Aorta (tissue), 5 donors: ENCODE results near the gene TWIST2. TPM values are rescaled to one million over a fixed set of nuclear protein-coding genes. Genes with fewer than 3 reads are reported as not detected.
A peak's percentile ranks its signal among the peaks of the same experiment; 100 is the strongest.

Source experiments
- ATAC-seq: fragments of 200-7000 bp; cut with Tn5 transposase; one replicate; pipeline ENCODE4 v1.9.1; 2022; ENCODE audit warnings: moderate library complexity; ENCODE audit not compliant: low FRiP score
- DNase-seq, 2 donors: peaks; one replicate each; pipeline ENCODE4 v3.0.0-alpha.2; 2020
- H3K27ac ChIP-seq, 2 donors: one replicate each; pipeline ENCODE4 v1.5.1; 2013; ENCODE audit warnings: low read length in 2 of 2, mild to moderate bottlenecking in 2 of 2, moderate library complexity in 2 of 2, control low read depth in 1 of 2, inconsistent platforms in 1 of 2, low read depth in 1 of 2
- H3K27me3 ChIP-seq, 2 donors: one replicate each; pipeline ENCODE4 v1.6.1; 2013; ENCODE audit warnings: control low read depth in 1 of 2, low read length in 1 of 2, mild to moderate bottlenecking in 1 of 2, moderate library complexity in 1 of 2; ENCODE audit not compliant: insufficient read depth in 2 of 2, control insufficient read depth in 1 of 2
- H3K36me3 ChIP-seq, 2 donors: one replicate each; pipeline ENCODE4 v1.6.1; 2013; ENCODE audit warnings: control low read depth in 1 of 2, low read length in 1 of 2, mild to moderate bottlenecking in 1 of 2; ENCODE audit not compliant: insufficient read depth in 2 of 2, control insufficient read depth in 1 of 2
- H3K4me1 ChIP-seq, 2 donors: one replicate each; pipeline ENCODE4 v1.6.1; 2013; ENCODE audit warnings: low read length in 2 of 2, control low read depth in 1 of 2, mild to moderate bottlenecking in 1 of 2, moderate library complexity in 1 of 2; ENCODE audit not compliant: insufficient read depth in 2 of 2, control insufficient read depth in 1 of 2
- H3K4me3 ChIP-seq, 2 donors: one replicate each; pipeline ENCODE4 v1.5.1; 2013; ENCODE audit warnings: low read length in 2 of 2, control low read depth in 1 of 2, mild to moderate bottlenecking in 1 of 2
- H3K9me3 ChIP-seq: one replicate; pipeline ENCODE4 v1.6.1; 2013; ENCODE audit warnings: mild to moderate bottlenecking, low read length; ENCODE audit not compliant: control insufficient read depth
- WGBS, 2 donors: extraction: QIAGEN DNeasy Blood & Tissue Kit; methylation state at CpG; one replicate each; pipeline ENCODE4 v1.1.7; 2013; 5-methylcytosine and 5-hydroxymethylcytosine counted together
- intact Hi-C, 2 donors: fragments of 100-400 bp; cut with DNase I; formaldehyde crosslinking; loops; one replicate each; pipeline versions ENCODE4 v1.14.2 to v1.15.0; 2022
- polyA plus RNA-seq, 2 donors: library from polyadenylated mRNA; stranded (reverse); fragments of 200-250 nt; gene quantifications; one replicate each; pipeline ENCODE4 v1.2.3, GENCODE V29; 2013
- total RNA-seq, 2 donors: library from RNA; stranded (reverse); fragmentation: NEBNext Ultra II Directional; extraction: Animal tissue kit (Norgen Biotek cat#: 25700); gene quantifications; one replicate each; pipeline ENCODE4 v1.2.1, GENCODE V29; 2021
- donor health status: healthy with polysubstance abuse.
- donor health status: Bipolar disorder and iron deficiency.
- donor health status: DM: no; HTN: no; CAD: no.
- donor health status: DM: no; HTN: no; CAD: no.
- donor health status: DM: yes; HTN: yes; CAD: no.

Gene TWIST2
- total and polyA plus RNA-seq, 4 donors = 6.0 to 20.8 (median 14.6) TPM

GRCh38 chr2:238864207-238865014 lies 16.5 kb downstream of the TWIST2 start:
- Histone ChIP-seq H3K4me1 (no peaks in the 10 kb centered on the region), H3K4me3 (no peak overlapping the region), H3K27me3 (no peaks in the 10 kb centered on the region), H3K9me3 (no peaks in the 10 kb centered on the region), H3K36me3 (no peaks in the 10 kb centered on the region), H3K27ac (peak overlapping the region; percentile 69 to 89)
- DNase-seq (peak; percentile 93 to 95), ATAC-seq (peak; percentile 92)
- 6 to 8% methylated on average over 29 of the region's 29 CpGs for WGBS, 2 donors
- intact Hi-C loops = loop anchor here in 1 of 2 donors (10.0 kb wide), 1 partner anchor 140 kb away; no protein-coding TSS in a partner anchor

DNA sequence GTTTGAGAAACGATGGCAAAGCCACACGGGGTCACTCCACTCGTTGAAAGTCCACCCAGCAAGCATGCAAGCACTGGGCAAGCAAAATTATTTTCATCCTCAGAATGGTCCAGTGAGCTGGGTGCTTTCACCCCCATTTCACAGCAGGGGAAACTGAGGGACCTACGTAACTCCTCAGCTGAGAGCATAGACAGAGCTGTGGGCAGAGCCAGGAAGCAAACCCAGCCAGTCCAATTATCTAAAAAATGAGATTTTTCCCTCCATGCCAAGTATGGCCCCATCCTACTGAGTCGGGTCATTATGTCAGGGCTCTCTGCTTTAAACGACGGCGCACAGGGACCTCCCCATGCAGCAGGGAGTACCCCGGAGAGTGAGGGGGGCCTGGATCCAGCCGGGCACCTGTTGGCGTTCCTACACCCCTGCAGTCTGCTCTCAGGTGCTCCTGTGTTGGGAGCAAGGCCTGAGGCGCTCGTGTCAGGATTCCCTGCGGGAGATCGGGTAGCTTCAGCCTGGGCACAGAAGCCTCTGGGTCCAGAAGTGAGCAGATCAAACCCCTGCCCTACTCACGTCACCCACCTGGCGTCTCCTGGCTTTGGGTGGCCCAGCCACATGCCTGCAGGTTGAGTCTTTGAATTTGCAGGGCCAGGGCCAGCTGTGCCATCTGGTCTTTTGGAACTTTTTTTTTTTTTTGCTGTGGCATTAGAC lies 17.3 kb downstream of the TWIST2 start:
- no peak for DNase-seq
- no peak for ATAC-seq
- H3K4me3 ChIP-seq = no peak overlapping the region
- H3K4me1 ChIP-seq = no peaks in the 10 kb centered on the region
- intact Hi-C loops = loop anchor here in 1 of 2 donors (10.0 kb wide), 1 partner anchor 140 kb away; no protein-coding TSS in a partner anchor
- no peaks in the 10 kb centered on the region for H3K27me3 ChIP-seq
- H3K27ac ChIP-seq = peak overlapping the region; percentile 14 to 89
- no peaks in the 10 kb centered on the region for H3K9me3 ChIP-seq
- H3K36me3 ChIP-seq = no peaks in the 10 kb centered on the region
- 62 to 63% methylated on average over 17 of the region's 17 CpGs for WGBS, 2 donors

DNA sequence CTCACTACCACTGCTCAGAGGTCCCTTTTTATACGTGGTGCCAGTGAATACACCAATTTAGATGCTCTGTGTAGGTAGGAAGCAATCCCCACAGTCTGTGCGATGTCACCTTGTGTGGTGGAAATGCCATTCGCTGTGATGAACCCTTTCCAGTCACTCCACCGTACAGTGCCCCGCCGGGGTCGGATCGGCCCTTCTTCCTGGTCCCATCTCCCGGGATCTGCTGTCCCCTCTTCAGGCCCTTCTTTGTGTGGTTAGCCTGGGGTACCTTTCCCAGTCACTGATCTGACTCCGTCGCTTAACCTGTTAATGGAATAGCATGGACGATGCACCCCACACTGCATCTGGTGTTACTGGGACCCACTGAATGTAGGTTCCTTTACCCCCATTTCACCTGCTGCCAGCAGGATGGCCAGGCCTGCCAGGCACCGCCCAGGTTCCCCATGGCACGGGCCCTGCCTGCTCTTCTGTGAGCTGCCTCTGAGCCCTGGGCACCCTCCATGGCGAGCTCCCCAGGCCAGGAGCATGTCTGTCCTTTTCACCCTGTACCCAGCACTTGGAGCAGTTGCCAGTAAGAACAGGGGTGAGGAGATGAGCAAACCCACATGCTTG lies 18.0 kb downstream of the TWIST2 start:
- Histone ChIP-seq H3K4me3 (no peak overlapping the region), H3K4me1 (no peaks in the 10 kb centered on the region), H3K36me3 (no peaks in the 10 kb centered on the region), H3K9me3 (no peaks in the 10 kb centered on the region), H3K27ac (peak overlapping the region in 1 of 2 donors; percentile 30), H3K27me3 (no peaks in the 10 kb centered on the region)
- WGBS, 2 donors = 95 to 97% methylated on average over 15 of the region's 15 CpGs
- no peak for ATAC-seq
- intact Hi-C loops = loop anchor here in 1 of 2 donors (10.0 kb wide), 1 partner anchor 141 kb away; no protein-coding TSS in a partner anchor
- no peak for DNase-seq

GRCh38 chr2:238866656-238867277 lies 18.9 kb downstream of the TWIST2 start:
- Histone ChIP-seq H3K4me3 (no peak overlapping the region), H3K36me3 (no peaks in the 10 kb centered on the region), H3K27me3 (no peaks in the 10 kb centered on the region), H3K27ac (peak overlapping the region in 1 of 2 donors; percentile 31), H3K4me1 (no peaks in the 10 kb centered on the region), H3K9me3 (no peaks in the 10 kb centered on the region)
- WGBS, 2 donors = 87 to 90% methylated on average over 17 of the region's 17 CpGs
- no peak for ATAC-seq
- DNase-seq = no peak
- intact Hi-C loops = loop anchor here in 1 of 2 donors (10.0 kb wide), 1 partner anchor 142 kb away; no protein-coding TSS in a partner anchor

- no peaks in the 10 kb centered on the region for H3K27me3 ChIP-seq
- ATAC-seq (no peak), DNase-seq (peak; percentile 66 to 83)
- WGBS, 2 donors = 15 to 21% methylated on average over 10 of the region's 10 CpGs
- no peaks in the 10 kb centered on the region for H3K36me3 ChIP-seq
- no peaks in the 10 kb centered on the region for H3K4me1 ChIP-seq
- intact Hi-C loops = loop anchor here in 1 of 2 donors (10.0 kb wide), 1 partner anchor 143 kb away; no protein-coding TSS in a partner anchor
- no peaks in the 10 kb centered on the region for H3K9me3 ChIP-seq
- H3K4me3 ChIP-seq = no peak overlapping the region
- H3K27ac ChIP-seq = peak overlapping the region in 1 of 2 donors; percentile 83
Measured at GRCh38 chr2:238868067-238868524, 20.2 kb downstream of the TWIST2 start.

GRCh38 chr2:238868616-238869292 lies 20.9 kb downstream of the TWIST2 start:
- Histone ChIP-seq H3K27me3 (no peaks in the 10 kb centered on the region), H3K36me3 (no peaks in the 10 kb centered on the region), H3K4me1 (no peaks in the 10 kb centered on the region), H3K9me3 (no peaks in the 10 kb centered on the region), H3K4me3 (no peak overlapping the region), H3K27ac (peak overlapping the region in 1 of 2 donors; percentile 64)
- intact Hi-C loops = loop anchor here in 1 of 2 donors (10.0 kb wide), 1 partner anchor 144 kb away; no protein-coding TSS in a partner anchor
- peak; percentile 51 for ATAC-seq
- 91 to 92% methylated on average over 25 of the region's 25 CpGs for WGBS, 2 donors
- DNase-seq = peak in 1 of 2 donors; percentile 72

GRCh38 chr2:238869293-238870124 lies 21.6 kb downstream of the TWIST2 start:
- no peaks in the 10 kb centered on the region for H3K9me3 ChIP-seq
- no peaks in the 10 kb centered on the region for H3K4me1 ChIP-seq
- no peak for ATAC-seq
- no peak overlapping the region for H3K27ac ChIP-seq
- H3K4me3 ChIP-seq = no peak overlapping the region
- 94 to 96% methylated on average over 9 of the region's 9 CpGs for WGBS, 2 donors
- H3K27me3 ChIP-seq = no peaks in the 10 kb centered on the region
- no peak for DNase-seq
- no peaks in the 10 kb centered on the region for H3K36me3 ChIP-seq
- intact Hi-C loops = loop anchor here in 1 of 2 donors (10.0 kb wide), 1 partner anchor 145 kb away; no protein-coding TSS in a partner anchor
